Measurements from ENCODE around the gene CDH2.

DNA sequence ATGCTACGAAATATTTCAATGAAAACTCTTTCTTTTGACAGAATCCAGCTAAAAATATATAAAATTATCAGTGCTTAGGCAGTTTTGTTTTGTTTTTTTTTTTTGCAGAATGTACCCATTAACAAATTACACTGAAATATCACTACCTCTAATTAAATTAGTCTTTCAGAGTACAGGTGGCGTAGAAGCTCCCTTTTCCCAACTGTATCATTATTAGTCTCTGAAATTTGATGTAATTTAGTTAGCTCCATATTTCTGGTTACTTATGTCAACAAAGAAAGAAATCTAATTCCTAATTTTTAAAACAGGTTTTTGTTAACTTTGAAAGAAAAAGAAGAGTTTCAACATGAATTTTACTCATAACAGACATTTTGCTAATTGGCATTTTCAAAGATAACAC lies 149.2 kb downstream of the CDH2 start:
- TF ChIP-seq, protein P1, sequence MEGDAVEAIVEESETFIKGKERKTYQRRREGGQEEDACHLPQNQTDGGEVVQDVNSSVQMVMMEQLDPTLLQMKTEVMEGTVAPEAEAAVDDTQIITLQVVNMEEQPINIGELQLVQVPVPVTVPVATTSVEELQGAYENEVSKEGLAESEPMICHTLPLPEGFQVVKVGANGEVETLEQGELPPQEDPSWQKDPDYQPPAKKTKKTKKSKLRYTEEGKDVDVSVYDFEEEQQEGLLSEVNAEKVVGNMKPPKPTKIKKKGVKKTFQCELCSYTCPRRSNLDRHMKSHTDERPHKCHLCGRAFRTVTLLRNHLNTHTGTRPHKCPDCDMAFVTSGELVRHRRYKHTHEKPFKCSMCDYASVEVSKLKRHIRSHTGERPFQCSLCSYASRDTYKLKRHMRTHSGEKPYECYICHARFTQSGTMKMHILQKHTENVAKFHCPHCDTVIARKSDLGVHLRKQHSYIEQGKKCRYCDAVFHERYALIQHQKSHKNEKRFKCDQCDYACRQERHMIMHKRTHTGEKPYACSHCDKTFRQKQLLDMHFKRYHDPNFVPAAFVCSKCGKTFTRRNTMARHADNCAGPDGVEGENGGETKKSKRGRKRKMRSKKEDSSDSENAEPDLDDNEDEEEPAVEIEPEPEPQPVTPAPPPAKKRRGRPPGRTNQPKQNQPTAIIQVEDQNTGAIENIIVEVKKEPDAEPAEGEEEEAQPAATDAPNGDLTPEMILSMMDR (IDR thresholded peaks at IDR 0.05; ENCODE audit: low read depth, low read length): no peak
- TF ChIP-seq EZH2phosphoT487 (IDR thresholded peaks at IDR 0.05; ENCODE audit: low read depth): no peak
